ENCODE measurements around the gene GCN1.

GCN1 gene

GRCh38 chr12:120141336-120141735 is 53.2 kb downstream of the GCN1 start:
- no peak for DNase-seq

DNA sequence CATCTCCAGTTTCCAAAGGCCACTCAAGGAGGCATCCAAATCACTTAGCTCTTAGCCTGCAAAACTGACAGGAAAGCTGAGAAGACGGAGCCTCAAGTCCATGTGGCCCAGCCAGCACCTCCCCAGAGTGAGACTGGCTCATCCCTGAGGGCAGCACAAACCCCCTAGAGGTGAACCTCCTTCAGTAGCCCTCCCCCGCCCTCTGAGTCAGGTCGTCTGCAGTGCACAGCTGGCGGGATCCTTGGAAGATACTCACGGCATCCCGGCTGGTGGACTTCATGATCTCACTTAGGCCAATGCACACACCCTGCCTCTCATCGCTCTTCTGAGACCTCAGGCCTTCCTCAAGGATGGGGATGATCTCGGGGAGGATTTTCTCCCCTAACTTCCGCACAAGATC is 53.9 kb downstream of the GCN1 start:
- no peak for DNase-seq

DNA sequence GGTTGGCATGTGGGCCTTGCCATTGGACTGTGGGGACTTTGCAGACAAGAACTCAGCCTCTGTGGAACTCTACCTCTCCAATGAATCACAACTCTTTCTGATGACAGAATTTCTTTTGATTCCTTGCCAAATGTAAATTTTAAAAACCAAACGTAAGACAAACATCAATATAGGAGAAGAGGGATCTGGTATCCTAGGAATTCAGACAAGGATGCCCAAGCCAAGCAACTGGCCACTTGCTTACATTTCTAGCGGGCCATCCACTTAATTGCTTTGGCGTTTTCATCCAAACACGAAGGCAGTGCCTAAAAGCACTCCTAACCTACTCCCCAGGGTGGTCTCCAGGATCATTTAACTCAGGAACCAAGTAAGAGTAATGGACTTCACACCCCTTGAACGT is 54.6 kb downstream of the GCN1 start:
- no peak for DNase-seq

DNA sequence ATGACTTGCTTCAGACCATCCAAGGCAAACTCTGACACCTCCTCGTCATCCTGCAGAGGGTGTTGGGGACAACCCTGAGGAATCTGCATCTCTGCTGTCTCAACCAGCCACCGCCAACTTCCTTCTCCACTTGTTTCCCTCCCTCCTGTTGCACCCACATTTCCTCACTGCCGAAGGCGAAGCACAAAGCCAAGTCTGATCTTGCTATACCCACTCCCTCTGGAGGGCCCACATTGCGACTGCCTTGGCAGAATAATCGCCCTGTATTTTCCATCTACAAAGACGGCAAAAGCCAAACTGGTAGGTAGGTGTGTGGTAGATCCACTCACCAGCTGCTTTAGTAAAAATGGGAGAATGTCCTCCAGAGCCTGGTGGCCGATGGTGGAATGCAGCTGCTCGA is 56.1 kb downstream of the GCN1 start:
- no peak for DNase-seq

DNA sequence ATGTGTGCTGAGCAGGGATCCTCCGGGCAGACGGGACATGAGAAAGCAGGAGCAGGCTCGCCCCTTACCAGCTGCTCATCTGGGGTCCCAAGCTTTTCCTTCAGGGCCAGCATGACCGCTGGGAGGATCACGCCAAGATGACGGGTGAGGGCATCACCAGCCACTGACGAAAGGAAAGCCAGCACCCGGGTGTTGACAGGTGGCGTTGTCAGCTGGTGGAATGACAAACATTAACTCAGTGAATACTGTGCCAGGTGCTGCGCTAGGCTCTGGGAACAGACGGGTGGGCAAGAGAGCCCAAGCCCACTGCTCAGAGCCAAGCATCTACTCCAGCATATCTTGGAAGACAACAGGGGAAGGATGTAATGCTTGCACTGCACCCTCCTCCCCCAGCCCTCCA is 56.7 kb downstream of the GCN1 start:
- DNase-seq, result no peak

DNA sequence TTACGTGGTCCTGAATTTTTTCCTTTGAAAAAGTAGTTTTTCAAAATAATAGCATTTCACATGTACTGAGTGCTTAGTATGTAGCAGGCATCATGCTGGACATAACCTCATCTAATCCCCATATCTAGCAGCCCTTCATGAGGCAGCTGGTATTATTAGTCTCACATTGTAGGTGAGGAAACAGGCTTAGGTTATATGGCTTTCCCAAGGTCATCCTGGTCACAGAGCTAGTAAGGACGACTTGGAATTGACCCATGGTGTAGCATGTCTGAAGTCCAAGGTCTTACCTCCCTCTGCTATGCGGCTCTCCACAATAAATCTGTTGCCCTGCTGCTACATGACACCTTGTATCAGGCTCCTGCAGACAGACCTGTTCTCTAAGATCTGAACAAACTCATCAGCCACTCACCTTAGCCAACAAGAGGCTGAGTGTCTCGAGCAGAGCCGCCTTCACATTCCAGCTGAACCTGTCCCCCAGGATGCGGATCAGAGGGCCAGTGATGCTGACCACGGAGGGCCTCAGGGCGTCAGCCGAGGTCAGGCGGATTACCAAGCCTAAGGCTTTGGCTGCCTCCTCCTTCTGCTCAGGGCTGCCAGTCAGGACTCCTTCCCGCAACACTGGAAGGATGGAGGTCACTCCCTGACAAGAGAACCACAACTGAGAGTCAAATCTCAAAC is 58.3 kb downstream of the GCN1 start:
- DNase-seq, result no peak

DNA sequence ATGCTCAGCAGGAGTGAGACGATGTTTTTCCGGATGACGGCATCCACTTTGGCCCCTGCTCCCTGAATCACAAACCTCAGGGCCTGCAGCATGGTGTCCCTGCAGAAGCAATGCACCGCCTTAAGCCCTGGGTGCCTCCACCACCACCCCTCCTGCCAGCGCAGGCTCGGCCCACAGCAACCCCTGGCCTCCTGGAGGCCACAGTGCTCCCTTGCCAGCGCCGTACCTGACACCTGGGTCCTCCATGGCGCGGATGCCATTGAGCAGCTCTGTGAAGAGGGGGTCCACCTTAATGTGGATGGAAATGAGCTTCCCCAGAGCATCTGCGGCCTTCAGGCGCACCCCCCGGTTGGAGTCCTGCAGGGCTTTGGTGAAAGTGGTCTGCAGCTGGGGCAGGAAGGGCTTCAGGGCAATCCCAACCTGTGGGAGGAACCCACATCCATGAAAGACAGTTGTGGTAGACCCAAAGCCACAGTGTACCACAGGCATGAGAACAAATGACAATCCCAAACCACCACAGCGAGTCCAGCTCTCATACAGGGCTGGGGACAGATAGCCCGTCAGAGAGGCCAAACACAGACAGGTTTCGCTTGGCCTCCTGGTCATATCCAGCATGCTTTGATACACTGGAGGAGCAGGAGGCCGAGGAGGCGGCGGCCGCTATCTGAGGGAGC is 60.1 kb downstream of the GCN1 start:
- DNase-seq, result no peak

GRCh38 chr12:120132863-120133385 is 61.6 kb downstream of the GCN1 start:
- no peak for DNase-seq

GRCh38 chr12:120132054-120132836 is 62.3 kb downstream of the GCN1 start:
- DNase-seq, result no peak

DNA sequence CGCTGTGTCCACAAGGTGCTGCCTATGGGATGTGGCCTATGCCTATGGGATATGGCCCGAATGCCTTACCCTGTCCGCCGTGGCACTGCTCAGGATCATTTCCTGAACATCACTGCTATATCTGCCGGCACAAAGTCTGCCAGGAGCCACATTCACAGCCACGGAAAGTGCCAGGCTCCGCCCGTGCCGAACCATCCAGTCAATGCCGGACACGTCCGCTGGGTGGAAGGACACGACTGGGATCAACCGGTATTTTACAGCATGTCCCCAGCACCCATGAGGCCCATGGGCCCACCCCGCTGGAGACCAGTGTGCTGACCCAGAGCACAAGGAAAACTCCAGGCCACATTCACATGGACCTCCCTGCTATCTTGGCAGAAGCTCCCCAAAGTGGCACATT is 63.4 kb downstream of the GCN1 start:
- no peak for DNase-seq

GRCh38 chr12:120130011-120130410 is 64.5 kb downstream of the GCN1 start:
- no peak for DNase-seq

GRCh38 chr12:120126635-120127005 is 67.9 kb downstream of the GCN1 start:
- no peak for DNase-seq

DNA sequence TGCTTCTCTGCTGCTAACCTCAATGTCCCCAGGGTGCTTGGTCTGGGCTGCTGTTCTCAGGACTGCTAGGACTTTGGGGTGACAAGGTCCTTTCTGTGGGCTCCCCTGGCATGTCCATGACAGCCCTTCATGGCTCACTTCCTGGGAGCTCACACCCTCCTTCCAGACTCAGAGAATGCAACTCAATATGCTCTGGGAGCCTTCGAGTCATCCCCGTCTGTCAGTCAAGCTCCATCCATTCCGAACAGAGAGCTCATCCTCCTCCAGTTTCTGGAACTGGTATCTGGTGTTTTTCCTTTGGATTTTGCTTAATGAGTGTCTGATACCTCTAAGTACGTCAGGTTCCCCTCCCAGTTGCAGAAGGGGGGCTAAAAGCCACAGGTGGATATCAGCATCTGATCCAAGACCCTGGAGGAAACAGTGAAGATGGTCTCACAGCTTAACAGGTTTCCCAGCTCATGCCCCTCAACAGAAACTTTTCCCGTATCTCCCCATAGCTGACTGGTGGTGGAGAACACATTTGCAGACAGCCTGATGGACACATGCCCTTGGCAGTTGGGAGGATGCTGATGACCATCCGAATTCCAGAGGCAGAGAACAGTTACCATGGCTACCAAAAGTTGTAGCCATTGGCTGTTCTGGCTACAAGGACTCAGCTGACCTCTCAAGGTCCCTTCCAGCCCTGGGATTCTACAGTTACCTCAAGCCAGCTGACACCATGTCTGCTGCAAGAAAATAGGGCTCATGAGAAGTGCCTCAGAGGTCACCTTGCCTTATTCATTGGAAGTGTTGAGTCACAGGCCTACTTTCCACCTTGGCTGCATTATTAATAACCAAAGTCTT is 68.5 kb downstream of the GCN1 start:
- no peak for DNase-seq

- no peak for DNase-seq
These were observed 69.5 kb downstream of the GCN1 start for GRCh38 chr12:120125029-120125428.

- no peak for DNase-seq
These were observed 72.7 kb downstream of the GCN1 start for GRCh38 chr12:120121766-120122293.

GRCh38 chr12:120121343-120121742 is 73.2 kb downstream of the GCN1 start:
- no peak for DNase-seq

- no peak for DNase-seq
These were observed 75.1 kb downstream of the GCN1 start for GRCh38 chr12:120119271-120119973.

DNA sequence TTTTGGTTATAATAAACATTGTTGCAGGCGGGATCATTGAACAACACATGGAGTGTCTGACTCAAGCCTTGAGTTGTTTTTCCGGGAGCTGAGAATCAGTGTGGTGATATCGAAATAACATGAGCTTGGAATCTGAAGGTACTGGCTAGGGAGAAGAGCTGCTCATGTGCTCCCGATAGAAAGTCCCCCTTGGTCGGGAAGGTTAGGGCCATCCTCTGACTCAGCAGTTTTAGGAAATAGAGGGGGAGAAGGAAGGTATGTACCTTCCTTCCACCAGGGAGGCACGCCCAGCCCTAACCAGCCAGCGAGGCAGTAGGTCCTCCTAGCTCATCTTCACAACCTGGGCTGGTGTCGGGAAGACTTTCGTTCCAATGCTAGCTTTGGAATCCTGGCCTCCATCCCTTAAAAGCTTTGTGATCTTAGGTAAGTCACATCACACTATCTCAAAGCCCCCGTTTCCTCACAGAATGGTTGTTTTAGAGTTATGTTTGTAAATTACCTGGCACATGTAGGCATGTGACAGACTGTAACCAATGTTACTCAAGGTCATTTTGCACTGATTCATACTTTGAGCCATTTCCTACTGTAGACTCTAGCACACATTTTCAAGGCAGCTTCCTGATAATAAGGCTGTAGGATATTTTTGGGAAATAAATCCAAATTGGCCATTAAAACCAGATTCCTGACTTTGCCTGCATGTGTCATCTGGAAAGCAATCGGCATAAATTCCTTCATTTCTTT is 76.0 kb downstream of the GCN1 start:
- DNase-seq, result no peak

DNA sequence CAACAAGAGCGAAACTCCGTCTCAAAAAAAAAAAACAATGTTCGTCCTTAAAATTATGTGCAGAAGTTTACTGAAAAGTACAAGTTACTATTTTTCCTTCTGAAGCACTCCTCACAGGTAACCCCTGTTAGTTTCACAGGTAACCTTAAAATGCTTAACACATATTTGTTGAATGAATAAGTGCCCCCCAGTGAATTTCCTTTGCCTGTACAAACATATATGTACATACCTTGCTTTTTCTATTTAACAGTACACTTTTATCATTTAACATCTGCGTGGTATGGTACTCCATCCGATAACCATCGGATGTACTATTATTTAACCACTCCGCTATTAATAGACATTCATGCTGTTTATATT is 76.6 kb downstream of the GCN1 start:
- no peak for DNase-seq

DNA sequence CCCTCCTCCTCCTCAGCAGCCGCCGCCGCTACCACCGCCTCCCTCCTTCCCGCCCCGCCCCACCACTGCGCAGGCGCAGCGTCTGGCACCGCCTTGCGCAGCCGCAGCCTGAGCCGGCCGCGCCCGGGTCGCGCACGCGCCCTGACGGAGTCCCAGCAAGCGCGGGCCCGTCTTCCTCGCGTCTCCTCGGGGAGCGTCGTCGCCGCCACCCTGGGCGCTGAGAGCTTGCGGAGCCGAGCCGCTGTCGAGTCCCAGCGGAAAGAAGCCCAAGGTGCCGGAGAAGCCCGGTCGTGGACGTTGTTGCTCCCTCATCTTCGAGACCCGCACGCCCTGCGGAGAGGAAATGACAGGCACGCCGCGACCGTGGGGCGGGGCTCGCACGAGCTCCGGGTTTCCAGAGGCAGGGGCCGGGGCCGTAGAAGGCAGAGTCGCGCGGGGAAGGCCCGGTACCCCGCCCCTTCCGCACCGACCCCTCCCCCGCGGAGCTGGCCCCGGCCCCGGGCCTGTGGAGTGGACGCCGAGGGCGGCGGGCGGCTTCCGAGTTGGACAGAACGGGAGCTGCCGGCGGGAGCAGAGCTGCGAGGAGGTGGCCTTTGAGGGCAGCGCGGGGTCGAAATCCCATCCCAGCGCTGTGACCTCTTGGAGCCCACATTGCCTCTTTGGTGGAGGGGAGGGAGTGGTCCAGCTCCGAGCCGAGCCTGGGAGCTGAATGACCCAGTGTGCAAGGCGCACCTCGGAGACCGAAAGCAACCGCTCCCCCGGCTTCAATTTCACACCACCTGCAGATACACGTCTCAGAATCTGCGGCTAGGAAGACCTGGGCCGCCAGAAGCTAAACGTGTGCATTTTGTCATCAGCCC is 77.5 kb downstream of the GCN1 start:
- peak; percentile 72 for DNase-seq

DNA sequence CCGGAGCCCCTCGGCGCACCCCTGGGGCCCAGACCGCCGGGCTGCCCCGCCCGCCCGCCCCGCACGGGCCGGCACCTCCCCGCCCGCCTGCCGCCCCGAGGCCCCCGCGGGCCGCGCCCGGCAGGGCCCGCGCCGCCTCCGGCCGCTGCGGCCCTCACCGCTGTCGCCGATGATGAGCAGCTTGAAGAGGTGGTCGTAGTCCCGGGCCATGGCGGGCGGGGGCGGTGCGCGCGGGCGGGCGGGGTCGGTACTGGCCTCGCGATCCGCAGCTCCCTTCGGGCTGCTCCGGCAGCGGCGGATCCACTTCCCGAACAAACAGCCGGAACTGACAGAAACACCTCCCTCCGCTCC is 78.1 kb downstream of the GCN1 start, which contains the start of gene RAB35:
Gene RAB35 (minus strand): TSS at position 313 of the 351 bp plus-strand sequence. CDS start 103 bp downstream, at position 210.
- DNase-seq, result no peak

All from NCI-H1417 treated with DMSO at 0.1 percent for 48 hours (cell line).